ENCODE results near the gene AGAP1.
"Not testable (repeated sequence)": the region's sequence is repeated elsewhere in the genome, so short reads cannot be mapped to it uniquely, and the experiment has no call there.

Gene AGAP1

GRCh38 chr2:235747786-235748091 is 253.9 kb downstream of the AGAP1 start:
- DNase-seq: no peak

DNA sequence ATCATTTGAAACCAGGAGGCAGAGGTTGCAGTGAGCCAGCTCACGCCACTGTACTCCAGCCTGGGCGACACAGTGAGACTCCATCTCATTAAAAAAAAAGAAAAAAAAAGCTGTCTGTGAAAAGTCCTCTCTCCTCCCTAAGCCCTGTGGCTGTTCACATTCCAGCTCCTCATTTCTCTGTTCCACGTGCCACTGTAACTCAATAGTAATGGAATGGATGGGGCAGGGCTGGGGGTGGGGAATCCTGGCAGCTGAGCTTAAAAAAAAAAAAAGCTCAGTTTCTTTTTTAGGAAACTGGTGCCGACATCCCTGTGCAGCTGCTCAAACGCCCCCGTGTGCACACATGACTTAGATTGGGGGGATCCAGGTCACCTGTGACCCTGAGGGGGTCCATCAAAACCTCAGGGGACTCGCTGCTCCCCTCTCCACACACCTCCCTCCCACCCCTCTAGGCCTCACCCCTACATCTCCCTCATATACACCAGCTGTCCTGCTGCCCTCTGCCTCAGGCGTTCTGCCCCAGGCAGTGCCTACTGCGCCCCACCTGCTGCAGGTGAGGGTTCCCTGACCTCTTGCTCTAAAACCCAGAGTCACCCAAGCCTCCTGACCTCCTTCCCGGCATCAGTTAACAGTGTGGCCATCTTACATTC is 255.4 kb downstream of the AGAP1 start:
- no peak for DNase-seq

- no peak for DNase-seq
Observed at GRCh38 chr2:235749771-235750160, 255.9 kb downstream of the AGAP1 start.

- no peak for DNase-seq
Observed at GRCh38 chr2:235752846-235753245, 259.0 kb downstream of the AGAP1 start.

DNA sequence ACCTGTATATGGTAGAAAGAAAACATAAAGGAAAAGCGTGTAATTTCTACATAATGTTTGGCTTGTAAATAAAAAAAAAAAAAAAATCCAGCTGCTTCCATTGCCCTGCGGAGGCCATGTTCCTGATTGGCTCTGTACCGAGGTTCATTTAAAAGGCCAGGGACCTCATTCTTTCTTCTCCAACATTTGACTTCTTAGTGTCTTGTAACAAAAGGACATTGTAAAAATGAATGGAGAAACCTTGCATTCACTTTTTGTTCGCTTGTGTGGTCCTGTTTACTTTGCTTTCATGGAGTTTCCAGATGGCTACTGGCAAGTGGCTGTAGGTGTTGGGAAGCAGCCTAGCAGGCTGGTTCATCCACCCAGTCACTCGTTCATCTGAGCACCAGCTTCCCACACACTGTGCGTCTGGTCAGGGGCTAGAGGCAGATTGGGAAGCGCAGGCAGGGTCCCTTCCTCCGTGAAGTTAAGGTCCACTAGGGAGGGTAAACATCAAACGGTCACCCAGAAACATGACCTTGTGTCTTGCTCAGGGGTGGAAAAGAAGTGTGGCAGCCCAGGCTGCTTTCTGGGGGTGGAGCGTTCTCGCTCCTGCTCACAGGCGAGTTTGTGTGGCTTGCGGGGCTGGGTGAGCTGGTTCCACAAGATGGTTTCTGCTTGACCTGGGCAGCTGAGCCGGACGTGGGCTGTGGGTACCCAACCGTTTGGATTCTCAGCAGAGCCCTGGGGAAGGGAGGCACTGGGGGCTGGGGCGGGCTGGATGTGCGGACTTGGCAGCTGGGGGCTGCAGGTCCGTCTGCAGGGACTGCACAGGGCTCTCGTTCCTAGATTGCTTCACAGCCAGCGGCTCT is 260.7 kb downstream of the AGAP1 start:
- no peak for DNase-seq

DNA sequence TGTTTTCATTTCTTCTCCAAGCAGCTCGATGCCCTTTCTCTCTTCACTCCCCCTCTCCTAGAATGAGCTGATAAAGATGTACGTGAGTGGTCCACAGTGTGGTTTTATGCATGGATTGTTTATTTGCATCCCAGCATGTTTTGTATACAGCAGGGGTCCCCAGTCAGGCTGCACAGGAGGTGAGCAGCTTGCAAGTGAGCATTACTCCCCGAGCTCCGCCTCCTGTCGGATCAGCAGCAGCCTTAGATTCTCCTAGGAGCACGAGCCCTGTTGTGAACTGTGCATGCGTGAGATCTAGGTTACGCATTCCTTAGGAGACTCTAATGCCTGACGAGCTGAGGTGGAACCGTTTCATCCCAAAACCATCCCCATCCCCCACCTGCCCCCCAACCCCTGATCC is 262.6 kb downstream of the AGAP1 start:
- DNase-seq: no peak

DNA sequence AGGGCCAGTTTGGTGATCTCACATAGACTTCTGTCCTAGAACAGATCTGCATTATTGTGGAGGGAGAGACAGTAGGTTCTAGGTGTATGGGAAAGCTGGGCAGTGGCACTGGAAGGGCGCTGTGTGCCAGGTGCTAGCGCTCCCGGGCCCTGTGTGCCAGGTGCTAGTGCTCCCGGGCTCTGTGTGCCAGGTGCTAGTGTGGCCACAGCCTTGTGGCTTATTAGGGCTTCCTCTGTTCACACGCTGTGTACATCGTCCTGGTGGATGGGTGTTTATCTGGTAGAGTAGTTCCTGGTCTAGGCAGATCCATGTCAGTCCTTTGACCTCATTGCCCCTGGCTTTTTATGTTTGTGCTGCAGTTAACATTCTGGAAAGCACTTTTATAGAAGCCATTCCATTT is 263.4 kb downstream of the AGAP1 start:
- no peak for DNase-seq

DNA sequence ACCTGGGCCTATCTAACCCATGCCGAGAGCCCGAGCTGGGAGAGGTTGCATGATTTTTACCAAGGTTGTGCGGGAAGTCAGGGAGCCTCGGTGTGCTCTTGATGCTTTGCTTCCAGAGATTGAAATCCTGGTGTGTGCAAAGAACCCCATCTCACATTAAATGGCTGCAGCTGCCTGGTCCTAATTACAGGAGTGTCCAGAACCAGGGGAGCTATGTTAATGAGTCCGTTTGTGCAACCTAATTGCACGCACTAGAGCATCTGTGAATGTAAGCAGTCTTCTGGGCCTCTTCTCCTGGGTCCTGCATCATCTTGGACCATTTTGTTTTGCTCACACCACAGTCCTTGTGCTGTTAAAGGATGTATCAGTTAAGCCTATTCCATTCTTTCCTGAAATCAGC is 263.8 kb downstream of the AGAP1 start:
- DNase-seq: no peak

- no peak for DNase-seq
Observed at GRCh38 chr2:235762832-235763598, 269.2 kb downstream of the AGAP1 start.

DNA sequence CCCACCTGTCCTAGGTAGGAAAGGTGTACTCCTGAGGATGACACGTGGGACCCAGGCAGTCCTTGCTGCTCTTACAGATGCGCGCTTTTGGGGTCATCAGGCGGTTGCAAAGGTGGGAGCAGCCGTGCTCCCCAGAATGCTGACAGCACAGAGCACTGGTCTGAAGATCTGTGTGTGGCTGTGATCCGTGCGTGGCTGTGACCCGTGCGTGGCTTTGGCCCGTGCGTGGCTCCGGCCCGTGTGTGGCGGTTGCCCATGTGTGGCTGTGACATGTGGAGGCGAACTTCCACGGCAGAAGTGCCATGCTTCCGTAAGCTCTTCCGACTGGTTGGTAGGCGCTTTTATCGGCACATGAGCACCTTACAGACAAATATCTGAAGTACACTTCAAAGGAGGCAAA is 270.0 kb downstream of the AGAP1 start:
- DNase-seq: no peak

DNA sequence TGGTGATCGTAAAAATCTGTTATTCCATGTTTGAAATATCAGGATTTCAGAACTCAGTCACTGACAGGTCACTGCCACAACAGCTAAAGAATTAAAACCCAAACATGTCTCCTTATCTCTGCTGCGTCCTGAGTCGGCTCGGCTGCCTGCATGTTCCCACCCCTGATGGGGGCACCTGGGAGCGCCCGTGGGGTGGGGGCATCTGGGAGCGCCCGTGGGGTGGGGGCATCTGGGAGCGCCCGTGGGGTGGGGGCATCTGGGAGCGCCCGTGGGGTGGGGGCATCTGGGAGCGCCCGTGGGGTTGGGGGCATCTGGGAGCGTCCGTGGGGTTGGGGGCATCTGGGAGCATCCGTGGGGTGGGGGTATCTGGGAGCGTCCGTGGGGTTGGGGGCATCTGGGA is 270.6 kb downstream of the AGAP1 start:
- not testable (repeated sequence) for DNase-seq

- DNase-seq: no peak
Observed at GRCh38 chr2:235765181-235765820, 271.5 kb downstream of the AGAP1 start.

DNA sequence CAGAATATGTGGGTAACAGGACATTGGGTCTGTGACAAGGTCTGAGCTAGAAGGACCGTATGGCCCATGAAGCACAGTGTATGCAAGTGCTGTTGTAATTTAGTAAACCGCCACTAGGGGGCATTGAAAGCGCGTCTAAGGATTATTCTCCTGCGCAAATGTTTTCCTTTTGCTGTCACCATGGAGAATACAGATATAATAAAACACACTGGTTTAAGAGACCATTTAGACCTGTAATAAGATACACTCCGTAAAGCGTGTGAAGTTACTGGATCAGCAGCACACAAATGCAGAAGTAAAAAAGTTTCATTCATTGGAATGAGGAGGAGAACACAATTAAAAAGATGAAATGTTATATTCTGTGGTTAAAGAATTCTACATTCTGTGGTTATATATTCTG is 272.4 kb downstream of the AGAP1 start:
- DNase-seq: no peak

GRCh38 chr2:235768606-235769005 is 274.8 kb downstream of the AGAP1 start:
- no peak for DNase-seq

DNA sequence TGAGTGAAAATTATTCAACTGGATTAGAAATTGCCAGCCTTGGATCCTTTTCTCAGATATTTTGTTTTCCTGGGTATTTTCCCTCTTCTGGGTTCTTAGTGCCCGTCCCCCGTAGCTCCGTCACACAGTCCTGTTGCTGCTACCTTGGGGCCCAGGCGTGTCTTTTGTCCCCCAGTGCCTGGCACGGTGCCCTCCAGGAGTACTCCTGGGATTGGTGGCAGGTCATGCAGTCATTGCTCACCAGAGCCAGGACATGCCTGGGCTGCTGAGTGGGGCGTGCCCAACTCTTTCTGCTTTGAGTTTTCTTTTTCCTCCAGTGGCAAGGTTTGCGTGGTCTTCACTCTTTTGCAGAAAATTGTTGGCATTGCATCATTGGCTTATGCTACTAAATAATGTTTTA is 275.2 kb downstream of the AGAP1 start:
- DNase-seq: no peak

DNA sequence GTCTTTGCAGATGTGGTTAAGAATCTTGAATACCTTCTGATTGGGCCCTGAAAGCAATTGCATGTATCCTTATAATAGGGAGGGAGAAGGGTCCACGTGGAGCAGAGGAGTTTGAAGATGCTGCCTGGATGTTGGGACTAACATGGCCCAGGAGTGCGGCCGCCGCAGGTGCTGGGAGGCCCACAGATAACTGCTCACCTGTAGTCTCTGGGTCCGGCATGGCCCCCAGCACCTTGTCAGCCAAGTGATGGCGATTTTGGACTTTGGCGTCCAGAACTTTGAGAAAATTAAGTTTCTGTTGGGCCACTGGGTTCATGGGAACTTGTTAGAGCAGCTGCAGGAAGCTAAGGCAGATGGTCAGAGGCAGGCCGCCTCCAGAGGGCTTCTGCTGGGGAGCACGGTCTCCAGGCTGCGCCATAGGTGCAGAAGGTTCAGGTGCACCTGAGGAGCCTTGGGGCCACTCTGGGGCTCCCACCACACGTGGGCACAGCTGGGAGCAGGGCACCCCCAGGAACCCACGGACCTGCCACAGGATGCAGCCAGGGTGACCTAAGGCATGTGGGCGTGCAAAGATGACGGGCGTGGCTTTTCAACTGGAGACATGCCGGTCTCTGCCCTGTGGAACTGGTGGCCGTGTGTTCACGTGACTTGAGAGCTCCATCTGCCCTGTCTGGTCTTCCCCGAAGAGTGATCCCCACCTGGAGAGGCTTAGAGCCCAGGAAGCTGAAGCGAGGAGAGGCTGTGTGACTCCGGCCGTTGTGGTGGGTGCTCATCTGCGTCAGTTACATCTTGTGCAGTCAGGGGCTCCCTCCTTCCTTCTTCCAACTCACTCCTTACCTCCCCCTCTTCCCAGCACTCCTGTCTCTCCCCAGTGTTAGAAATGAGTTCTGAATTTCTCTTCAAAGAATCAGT is 277.3 kb downstream of the AGAP1 start:
- DNase-seq: no peak

GRCh38 chr2:235773188-235773928 is 279.5 kb downstream of the AGAP1 start:
- no peak for DNase-seq

- DNase-seq: no peak
Observed at GRCh38 chr2:235774153-235774870, 280.5 kb downstream of the AGAP1 start.

- DNase-seq: no peak
Observed at GRCh38 chr2:235776531-235776930, 282.7 kb downstream of the AGAP1 start.

- DNase-seq: no peak
Observed at GRCh38 chr2:235779444-235779896, 285.6 kb downstream of the AGAP1 start.

DNA sequence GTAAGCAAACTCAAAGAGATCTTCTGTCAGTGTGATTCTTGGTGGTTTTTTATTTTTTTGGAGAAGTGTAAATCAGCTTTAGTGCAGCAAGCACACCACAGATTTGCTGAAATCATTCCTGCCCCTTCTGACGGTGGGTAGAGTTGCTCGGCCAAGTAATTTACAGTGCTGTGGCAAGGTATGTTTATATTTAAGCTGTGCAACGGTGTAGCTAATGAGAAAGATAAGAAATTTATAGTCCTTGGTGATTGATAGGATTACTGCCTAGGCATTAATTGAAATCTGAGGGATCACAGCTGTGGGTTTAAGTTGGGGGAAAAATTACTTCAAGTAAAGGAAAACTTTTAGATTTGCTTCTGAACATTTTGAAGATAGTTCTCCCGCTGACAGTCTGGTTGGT is 286.6 kb downstream of the AGAP1 start:
- DNase-seq: no peak

Measured in NCI-H1417 treated with DMSO at 0.1 percent for 48 hours (cell line).